HG03457 (cell line): Measurements from ENCODE around the gene LRP1.

Experiments used
- ATAC-seq: cut with Tn5 transposase; IDR thresholded peaks from one replicate; pipeline ENCODE4 v1.9.1; 2021; ENCODE audit warnings: moderate number of reproducible peaks; ENCODE audit not compliant: unreplicated experiment

The LRP1 gene

DNA sequence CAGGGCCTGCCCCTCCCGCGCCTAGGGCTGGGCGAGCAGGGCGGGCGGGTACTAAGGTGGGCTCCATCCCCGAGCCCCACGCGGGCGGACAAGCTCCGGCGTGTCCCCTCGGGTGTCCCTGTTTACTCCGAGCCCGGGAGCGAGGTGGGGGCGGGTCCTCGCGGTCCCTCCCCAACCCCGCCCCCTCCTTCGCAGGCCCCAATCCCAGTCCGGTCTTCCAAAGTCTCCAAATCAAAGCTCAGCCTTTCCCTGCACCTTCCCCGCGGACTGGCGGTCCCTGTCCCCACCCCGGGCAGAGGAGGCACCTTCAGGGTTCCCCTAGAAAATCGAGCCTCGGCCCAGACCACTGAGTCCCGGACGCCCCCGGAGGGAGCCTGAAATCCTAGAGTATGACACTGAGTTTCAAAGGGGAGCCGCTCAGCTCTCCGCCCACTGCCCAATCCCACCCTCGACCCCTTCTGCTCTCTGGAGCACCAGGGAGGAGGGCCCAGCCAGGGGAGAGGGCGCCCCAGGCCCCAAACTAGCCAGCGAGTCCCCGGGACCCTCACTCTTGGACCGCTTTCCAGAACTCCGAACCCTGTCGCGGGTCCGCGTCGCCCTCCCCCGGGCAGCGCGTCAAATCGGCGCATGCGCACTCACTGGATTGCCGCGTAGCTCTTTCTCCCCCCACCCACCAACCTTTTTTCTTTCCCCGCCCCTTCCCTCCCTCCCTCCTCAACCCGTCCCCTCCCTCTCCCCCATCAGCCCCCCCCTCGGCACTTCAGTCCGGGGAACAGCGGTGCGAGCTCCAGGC, at the start of gene LRP1:
Gene LRP1, plus strand, starts transcription at position 758 of the 793 bp plus-strand sequence. CDS start 482 bp downstream, outside the sequence.
- no peak for ATAC-seq

DNA sequence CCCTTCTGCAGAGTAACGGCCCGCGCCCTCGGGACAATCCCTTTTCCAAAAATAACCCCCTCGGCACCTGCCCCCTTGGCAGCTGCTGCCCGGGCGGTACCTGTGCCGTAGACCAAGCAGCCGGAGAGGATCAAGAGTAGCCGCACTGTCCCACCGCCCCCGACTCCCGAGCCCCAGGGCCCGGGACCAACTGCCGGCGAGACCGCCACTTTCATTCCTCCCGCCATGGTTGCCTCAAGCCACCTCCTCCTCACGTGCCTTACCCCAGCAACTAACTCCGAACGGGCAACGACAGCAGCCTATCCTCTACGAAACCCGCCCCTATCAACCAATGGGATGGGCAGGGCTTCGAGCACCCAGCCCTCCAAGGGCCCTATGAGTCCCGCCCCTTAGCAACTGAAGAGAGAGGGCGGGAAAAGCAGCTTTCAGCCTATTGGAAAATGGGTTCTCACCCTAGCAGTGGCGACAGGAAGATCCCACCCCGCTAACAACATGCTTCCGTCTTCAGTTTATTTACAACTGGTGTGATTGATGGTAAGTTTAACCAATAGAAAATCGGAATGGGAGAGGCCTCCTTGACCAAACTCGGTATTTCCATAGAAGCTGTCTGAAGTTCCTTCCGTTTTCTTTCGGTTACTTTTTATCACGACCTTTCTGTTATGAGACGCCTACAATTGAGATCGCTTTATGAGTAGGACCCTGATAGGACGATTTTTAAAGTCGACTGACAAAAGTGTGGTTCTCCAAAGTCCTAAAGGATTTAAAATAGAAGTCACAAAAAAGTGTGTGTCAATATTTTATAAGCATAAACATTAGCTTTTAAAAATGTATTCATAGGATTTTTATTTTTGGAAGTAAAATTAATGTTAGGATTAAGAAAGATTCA, 49.5 kb upstream of the LRP1 start, which contains the start of gene NEMP1:
Gene NEMP1, minus strand, starts transcription at position 273 of the 886 bp plus-strand sequence. Its CDS starts 46 bp downstream, at position 227.
- peak; percentile 92 for ATAC-seq

DNA sequence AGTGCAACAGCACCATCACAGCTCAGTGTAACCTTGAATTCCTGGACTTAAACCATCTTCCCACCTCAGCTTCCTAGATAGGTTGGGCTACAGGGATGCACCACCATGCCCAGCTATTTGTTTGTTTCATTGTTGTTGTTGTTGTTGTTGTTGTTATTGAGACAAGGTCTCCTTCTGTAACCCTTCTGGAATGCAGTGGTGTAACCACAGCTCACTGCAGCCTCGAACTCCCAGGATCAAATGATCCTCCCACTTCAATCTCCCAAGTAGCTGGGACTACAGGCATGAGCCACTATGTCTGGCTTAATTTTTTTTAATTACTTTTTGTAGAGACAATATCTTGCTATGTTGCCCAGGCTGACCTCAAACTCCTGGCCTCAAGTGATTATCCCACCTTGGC, 48.5 kb upstream of the LRP1 start:
- no peak for ATAC-seq

DNA sequence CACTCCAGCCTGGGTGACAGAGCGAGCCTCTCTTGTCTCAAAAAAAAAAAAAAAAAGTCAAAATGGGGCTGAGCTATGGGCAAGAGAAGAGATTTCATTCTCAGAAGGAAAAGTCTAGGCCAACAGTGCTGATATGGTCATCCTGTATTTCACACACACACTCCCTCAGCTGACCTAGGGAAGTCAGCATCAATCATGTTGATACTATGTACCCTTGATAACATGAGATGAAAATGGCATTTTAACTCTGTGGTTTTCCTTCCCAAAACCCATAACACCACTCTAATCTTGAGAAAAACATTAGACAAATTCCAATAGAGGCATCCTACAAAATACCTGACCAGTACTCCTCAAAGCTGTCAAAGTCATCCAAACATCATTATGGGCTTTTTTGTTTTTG, 47.4 kb upstream of the LRP1 start:
- ATAC-seq = no peak

DNA sequence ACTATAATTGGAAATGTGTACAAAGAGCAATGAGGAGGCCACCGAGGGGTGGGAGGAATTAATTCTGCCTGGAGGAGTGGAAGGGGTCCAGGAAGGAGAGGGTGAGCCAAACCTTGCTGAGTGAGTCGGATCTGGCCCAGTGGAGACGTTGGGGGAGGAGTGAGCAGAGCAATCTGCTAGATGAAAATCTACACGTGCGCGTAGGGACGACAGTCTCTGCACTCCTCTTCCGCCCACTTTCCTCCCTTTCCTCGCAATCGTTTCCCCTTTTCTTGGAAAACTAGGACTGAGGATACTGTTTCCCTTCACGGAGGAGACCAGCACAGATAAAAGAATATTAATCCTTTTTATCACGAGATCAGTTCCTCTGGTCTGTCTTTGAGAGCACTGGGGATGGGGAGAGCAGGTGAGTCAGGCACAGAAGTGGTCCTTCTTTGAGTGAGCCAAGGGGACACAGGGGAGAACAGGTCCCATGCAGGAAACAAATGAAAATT, 42.2 kb upstream of the LRP1 start:
- ATAC-seq = no peak

DNA sequence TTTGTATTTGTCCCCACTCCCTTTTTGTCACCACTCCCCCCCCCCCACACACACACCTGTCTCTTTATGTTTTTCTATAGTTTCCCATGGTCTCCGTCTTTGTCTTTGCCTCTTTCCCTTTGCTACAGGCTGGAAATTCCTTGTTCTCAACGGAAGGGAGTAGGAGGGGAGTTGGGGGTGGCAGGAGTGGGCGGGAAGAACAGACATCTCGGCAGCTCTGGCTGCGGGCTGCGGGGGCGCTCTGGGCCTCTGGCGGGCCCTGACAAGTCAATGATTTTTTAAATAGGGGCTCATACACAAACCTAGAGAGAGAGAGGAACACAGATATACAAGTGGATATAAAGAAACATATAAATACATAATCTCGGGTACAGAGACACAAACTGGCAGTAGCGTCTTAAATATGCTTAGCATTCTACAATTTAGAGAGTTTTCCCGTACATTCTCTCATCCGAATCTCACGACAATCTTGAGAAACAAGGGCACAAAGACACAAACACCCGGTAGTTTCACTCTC, 41.7 kb upstream of the LRP1 start:
- no peak for ATAC-seq

DNA sequence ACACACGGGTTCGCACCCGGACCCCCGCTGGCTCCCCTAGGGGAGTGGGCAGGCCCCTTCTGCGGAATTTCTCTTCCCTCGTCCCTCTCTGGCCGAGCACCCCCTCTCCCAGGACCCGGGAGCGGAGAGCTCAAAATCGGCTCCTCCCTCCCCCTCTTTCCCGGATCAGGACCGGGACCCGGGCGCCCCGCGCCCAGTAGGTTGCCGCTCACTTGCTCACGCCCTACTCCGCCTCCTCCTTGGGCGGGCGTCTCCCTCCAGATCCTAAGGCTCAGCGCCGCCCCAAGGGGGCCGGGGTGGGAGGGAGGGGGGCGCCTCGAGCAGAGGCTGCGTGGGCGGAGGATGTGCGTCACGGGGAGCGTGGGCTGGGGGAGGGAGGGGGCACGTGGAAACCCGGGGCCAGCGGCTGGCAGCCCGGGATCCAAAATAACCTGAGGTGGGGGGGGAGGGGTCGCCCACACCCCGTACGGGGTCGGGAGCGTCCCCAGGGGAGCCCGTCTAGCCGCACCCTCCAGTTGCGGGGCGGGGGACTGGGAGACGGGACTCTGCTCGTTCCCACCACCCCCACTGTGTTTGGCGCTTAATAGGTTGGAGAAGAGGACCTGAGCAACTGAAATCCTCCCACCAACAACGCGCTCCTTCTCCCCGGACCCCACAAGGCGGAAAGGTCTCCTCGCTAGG, 41.1 kb upstream of the LRP1 start:
- peak; percentile 23 for ATAC-seq

DNA sequence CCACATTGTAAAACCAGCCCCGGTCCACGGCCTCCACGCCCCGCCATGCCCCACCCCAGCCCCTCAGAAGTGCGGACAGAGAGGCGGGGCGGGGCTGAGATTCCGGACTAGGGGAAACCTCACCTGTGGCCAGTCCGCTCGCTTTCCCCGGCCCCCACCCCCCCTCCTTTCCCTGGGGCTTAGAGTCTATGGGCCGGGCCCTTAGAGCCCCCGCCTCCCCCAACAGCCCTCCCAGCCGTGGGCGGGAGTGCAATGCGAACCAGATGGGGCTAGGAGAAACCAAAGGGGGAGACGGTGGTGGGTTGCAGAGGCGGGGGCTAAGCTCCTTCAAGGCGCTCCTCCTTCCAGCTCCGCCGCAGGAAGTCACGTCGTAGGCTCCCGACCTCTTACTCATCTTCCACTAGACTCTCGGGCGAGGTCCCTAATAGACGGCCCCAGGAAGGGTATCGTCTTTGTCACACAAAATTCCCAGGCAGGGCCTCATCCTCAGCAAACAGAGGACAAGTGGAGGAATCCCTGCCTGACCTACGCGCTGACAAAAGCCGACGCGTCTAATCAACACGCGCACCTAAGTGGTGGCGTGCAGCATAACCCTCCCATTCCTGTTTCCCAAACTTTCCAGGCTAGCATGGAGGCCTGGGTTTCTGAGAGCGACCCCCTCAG, 40.5 kb upstream of the LRP1 start:
- ATAC-seq = peak; percentile 13

DNA sequence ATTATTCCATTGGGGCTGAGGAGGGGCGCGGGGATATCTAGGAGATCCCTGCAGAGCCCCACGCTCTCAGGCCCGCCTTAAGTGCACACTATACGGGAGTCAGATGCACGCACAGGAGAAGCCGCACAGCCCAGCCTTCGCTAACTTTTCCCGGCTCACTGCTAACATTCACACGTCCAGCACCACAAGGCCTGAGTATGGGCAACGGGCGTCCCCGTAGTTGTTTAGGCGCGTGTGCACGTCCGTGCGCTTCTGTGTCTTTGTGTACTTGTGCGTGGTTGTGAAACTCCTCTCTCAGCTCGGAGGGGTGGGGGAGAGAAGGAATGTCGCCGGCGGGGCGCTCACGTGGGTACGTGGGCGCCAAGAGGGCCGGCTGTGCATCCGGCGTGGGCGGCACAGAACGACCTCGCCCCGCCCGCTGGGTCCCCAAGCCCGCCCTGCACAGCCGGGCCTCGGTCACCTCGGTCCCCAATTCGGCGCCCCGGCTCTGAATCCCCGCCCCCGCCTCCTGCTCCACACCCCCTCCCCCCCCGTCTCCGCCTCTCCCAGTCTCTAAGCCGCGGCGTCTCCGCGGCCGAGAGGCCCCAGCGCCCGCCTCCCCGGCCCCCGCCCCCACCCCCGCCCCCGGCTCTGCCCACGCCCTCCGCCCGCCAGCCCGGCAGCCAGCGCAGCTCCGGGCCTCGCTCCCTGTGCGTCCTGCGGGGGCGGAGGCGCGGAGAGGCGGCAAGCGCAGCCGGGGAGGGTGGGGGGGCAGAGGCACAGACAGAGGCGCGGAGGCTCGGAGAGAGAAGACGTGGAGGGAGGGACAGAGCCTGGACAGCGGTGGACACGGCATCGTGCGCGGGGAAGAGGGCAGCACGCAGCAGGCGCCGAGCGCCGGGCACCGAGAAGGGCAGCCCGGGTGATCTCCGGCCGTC, 39.7 kb upstream of the LRP1 start, which contains the start of gene NAB2:
Gene NAB2, plus strand, starts transcription at position 761 of the 917 bp plus-strand sequence. CDS start 158 bp downstream, outside the sequence.
- peak; percentile 41 for ATAC-seq

DNA sequence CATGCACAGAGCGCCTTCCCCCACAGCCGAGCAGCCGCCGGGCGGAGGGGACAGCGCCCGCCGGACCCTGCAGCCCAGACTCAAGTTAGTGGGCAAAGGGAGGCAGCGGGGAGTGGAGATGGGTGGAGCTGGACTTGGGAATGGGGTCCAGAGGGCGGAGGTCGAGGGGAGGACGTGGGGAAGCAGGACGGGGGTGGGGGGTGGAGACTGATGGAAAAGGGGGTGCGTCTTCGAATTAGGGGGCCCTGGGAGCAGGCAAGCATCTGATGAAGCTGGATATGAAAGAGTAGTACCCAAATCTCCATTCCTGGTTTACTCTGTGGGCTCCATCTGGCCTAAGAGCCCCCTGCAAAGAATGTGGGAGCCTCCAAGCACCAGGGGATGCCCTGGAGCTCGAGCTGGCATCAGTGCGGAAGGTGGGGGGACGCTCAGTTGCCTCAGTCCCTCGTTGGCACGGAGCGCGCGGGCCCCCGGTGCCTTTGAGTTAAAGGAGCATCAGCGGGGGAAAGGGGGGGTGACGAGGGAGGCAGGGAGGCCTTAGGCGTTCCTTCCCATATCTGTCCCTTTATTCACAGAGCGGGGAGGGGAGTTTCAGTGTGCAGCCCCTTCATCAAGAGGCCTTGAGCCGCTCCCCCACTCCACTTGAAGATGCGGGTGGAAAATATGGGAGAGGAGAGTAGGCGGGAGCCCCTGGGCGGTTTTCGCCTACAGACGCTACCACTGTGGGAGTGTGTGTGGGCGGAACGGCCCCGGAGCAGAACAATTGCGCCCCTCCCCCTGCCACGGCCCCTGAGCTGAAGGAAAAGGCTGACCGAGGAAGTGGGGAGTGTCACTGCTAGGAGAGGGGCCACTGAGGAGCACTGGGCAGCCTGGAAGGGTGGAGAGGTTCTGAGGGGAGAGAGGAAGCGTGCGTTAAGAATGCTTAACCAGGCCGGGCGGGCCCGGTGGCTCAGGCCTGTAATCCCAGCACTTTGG, 38.7 kb upstream of the LRP1 start:
- ATAC-seq = no peak

DNA sequence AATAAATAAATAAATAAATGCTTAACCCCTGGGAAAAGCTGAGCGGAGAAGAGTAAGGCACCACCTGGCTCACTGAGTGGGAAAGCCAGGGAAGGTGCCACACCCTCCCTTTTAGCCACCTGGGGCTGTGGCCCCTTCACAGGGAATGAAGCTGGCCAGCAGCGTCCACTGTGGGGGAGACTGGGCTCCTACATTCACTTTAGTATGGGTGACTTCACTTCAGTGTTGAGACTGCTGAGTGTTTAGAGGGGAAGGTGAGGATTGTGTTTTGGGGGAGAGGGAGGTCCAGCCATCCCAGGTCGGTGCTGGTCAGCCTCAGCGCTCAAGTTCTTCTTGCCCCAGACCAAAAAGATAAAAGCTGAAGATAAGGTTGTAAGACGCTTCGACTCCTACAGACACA, 37.8 kb upstream of the LRP1 start:
- no peak for ATAC-seq

DNA sequence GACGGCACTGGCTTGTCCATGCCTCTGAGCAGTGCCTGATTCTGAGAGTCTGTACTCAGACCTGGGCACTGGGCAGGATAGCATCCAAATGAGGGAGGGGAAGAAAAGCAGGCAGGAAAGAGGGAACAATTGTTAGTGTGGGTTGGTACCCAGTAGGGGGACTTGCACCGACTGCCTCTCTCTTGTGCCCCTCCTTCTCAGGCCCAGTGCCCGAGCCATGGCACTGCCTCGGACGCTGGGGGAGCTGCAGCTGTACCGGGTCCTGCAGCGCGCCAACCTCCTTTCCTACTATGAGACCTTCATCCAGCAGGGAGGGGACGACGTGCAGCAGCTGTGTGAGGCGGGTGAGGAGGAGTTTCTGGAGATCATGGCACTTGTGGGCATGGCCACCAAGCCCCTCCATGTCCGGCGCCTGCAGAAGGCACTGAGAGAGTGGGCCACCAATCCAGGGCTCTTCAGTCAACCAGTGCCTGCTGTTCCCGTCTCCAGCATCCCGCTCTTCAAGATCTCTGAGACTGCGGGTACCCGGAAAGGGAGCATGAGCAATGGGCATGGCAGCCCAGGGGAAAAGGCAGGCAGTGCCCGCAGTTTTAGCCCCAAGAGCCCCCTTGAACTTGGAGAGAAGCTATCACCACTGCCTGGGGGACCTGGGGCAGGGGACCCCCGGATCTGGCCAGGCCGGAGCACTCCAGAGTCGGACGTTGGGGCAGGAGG, 37.2 kb upstream of the LRP1 start:
- ATAC-seq = no peak

DNA sequence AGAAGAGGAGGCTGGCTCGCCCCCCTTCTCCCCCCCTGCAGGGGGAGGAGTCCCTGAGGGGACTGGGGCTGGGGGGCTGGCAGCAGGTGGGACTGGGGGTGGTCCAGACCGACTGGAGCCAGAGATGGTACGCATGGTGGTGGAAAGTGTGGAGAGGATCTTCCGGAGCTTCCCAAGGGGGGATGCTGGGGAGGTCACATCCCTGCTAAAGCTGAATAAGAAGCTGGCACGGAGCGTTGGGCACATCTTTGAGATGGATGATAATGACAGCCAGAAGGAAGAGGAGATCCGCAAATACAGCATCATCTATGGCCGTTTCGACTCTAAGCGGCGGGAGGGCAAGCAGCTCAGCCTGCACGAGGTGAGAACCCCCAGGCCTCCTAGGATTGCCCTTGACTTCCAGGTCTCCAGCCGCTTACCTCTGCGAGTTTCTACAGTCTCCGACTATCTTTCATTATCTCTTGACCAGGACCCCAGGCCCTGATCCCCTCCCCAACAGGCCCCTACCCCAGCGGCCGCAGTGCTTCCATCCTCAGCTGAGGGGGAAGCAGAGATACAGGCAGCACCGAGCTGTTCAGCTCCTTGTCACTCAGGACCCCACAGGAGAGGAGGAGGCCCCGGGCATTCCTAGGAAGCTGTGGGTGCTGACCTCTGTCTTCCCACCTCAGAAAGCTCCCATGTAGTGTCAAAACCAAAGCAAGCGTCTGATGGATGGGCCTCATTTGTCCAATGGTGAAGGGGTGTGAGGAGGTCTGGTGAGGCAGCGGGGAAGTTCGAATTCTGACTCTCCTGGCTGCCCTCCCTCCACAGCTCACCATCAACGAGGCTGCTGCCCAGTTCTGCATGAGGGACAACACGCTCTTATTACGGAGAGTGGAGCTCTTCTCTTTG, 36.4 kb upstream of the LRP1 start:
- ATAC-seq = no peak

DNA sequence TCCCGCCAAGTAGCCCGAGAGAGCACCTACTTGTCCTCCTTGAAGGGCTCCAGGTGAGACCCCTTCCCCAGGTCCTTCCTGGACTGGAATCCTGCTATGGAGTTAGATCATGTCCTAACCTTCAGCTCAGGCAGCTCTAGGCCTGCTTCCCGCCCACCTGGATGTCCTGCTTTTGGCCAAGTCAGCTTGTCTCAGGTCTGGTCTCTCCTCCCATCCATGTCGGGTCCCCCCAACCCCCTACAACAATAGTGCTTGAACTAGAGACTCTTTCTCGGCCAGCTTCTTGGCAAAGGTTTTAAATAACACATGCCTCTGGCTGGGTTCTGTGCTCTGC, 35.8 kb upstream of the LRP1 start:
- ATAC-seq = no peak

DNA sequence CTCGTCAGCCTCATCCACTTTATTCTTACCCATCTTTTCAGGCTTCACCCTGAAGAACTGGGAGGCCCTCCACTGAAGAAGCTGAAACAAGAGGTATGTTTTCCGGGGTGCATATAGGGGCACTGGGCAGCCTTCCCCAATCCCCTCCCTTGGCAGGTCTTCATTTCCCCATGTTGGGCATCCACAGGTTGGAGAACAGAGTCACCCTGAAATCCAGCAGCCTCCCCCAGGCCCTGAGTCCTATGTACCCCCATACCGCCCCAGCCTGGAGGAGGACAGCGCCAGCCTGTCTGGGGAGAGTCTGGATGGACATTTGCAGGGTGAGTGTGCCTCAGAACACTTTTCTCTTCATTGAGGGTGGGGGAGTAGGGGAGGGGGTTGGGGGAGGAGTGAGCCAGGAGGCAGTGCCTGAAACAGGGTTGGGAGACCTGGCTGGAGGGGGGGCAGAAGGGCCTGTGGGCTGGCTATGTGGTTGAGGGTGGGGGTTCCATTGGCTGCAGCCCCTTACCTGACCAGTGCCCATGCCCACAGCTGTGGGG, 35.3 kb upstream of the LRP1 start:
- ATAC-seq = no peak
